Raji (cell line): ENCODE data around the gene LCN9.

Experiments
- POLR2A ChIP-seq: IDR thresholded peaks from 2 replicates; pipeline ENCODE4 v1.6.1; 2011; ENCODE audit warnings: low read depth, low read length, control low read depth; ENCODE audit not compliant: insufficient read depth

The LCN9 gene

DNA sequence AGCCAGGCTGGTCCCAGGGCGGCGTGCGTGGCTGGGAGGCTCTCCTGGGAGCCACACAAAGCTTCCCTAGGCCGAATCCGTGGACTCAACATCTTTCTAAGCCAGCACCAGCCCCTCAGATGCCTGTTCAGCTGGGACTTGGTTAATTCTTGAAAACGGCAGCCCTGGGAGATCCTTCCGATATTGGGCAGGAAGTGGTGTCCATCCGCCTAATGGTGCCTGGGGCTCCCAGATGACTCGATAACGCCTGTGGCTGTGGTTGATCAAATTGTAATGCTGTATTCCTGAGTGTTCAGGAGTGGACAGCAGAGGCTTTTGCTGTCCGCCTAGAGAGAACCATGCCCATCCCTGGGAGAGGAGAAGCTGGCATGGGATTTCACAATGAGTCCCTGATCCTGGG, 52.9 kb downstream of the LCN9 start:
- TF ChIP-seq POLR2A: no peak
